Endothelial cell of coronary artery (primary cell): ENCODE measurements around the gene RP9. TPM values are rescaled to one million over a fixed set of nuclear protein-coding genes. Genes with fewer than 3 reads are reported as not detected.

Experiments
- total RNA-seq: library from RNA; depleted of rRNA; stranded (reverse); fragments of >200 nt; gene quantifications from 2 replicates; pipeline ENCODE4 v1.2.3, GENCODE V29; 2014

RP9 gene
- 9.3 and 14.6 TPM in 2 replicates for total RNA-seq

GRCh38 chr7:33109005-33109757, at the start of gene RP9:
Gene RP9, minus strand, starts transcription at chr7:33109404. Its CDS starts 32 bp downstream, at chr7:33109372.

GRCh38 chr7:33128990-33129805, 20.0 kb upstream of the RP9 start, which contains the start of gene BBS9:
Gene BBS9, plus strand, starts transcription at chr7:33129564. Its CDS starts 16,689 bp downstream, at chr7:33146253.

GRCh38 chr7:33062023-33062781, 47.0 kb downstream of the RP9 start, which contains the start of gene NT5C3A:
Gene NT5C3A, minus strand, starts transcription at chr7:33062776. Its CDS starts 71 bp downstream, at chr7:33062705.

Other genes starting within 250 kb of the RP9 start
- gene KBTBD2, start 217.6 kb downstream of the RP9 start, total RNA-seq: 45.6 and 48.8 TPM in 2 replicates
- 129 and 149 TPM in 2 replicates for gene FKBP9, start 152.0 kb downstream of the RP9 start, total RNA-seq
- 17.4 and 18.4 TPM in 2 replicates for gene NT5C3A, start 46.6 kb downstream of the RP9 start, total RNA-seq
- 9.7 and 13.8 TPM in 2 replicates for gene BBS9, start 20.2 kb upstream of the RP9 start, total RNA-seq